GM21576 (cell line): ENCODE results near the gene LRIT3.

Source experiments
- ATAC-seq: cut with Tn5 transposase; IDR thresholded peaks from one replicate; pipeline ENCODE4 v1.9.1; 2021; ENCODE audit warnings: mild to moderate bottlenecking, moderate library complexity; ENCODE audit not compliant: unreplicated experiment

The LRIT3 gene

DNA sequence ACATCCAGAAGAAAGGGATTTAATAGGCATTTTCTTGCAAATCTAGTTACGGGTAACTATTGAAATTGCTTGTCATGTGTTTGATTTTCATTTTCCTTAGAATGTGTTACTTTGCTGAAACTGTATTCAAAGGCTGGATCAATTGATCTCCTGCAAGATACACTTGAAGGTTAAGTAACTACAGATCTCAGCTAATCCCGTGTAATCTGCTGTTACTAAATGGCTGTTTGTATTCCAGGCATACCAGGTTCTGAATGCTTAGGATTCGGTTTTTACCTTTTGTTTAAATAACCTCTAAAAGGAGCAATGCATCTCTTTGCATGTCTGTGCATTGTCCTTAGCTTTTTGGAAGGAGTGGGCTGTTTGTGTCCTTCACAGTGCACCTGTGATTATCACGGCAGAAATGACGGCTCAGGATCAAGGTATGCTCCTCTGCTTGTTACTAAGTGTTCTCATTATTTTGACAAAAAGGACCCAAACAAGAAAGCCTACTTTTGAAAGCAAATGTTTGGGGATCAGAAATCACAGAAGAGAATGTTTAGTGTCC is at the start of gene LRIT3:
LRIT3 (plus strand) TSS at position 212 of the 547 bp plus-strand sequence; CDS start at position 307, 95 bp downstream.
- no peak for ATAC-seq

- ATAC-seq = no peak
These were observed 49.0 kb upstream of the LRIT3 start for GRCh38 chr4:109798866-109799265.

- no peak for ATAC-seq
These were observed 46.7 kb upstream of the LRIT3 start for GRCh38 chr4:109801099-109801789.

DNA sequence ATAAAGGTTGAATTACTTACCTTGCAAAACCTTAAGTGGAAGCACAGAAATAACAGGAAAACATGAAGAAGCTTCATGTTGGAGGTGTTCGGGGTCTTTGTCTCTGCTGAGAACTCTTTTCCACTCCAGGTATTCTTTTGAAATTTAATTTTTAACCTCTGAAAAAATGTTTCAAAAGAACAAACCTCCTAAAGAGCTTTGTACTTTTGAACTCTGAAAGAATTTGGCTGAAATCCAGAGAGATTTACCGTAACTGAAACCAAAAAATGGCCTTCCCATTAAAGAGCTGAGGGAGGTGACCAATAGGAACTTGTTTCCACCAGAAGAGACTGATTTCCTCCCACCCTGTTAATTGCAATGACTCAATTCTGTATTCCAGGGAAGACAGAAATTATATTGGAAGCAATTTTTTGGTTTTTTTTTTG is 46.0 kb upstream of the LRIT3 start, which contains the start of gene CFI:
CFI (minus strand) TSS at position 105 of the 425 bp plus-strand sequence; CDS start at position 77, 28 bp downstream.
- no peak for ATAC-seq

DNA sequence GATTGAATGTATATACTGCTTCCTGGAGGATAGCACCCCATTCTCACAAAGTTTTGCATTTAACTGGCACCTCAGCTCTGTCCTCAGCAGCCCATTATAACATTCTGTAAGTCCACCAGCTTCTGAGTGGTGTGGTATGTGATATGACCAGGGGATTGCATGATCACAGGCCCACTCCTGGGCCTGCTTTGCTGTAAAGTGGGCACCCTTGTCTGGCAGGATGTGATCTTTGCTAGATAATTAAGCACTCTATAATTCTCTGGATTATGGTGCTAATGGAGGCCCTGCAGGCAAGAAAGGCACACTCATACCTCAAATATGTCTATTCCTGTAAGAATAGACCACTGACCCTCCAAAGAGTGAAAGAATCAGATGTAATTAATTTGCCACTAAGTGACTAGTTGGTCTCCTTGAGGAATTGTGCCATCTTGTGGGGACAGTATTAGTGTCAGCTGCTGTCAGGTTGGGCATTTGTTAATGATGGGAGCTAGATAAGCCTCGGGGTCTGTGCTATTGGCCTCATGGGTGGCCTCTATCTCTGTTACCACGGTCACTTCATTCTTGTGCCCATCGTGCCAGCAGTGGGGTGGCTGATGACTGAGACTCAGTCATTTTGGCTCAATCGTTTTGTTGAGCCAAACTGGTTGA is 43.9 kb upstream of the LRIT3 start:
- no peak for ATAC-seq

GRCh38 chr4:109809655-109810054 is 38.3 kb upstream of the LRIT3 start:
- ATAC-seq = no peak

GRCh38 chr4:109810552-109811387 is 37.1 kb upstream of the LRIT3 start:
- no peak for ATAC-seq

DNA sequence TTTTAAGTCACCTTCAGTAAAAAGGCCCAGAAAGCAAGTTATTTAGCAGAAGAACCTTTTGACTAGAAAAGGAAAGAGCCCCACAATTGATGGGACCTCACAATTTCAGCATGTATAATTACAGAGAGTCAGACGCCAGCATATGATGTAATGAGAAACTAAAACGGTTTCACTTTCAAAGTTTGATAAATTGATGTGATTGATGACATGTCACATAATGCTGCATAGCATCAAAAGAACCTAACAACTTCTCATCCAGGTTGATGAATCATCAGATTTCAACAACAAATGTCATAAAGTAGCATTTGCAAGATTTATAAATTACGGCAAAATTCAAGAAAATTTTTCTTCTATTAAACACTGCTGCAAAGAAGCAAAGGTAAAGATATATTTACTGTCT is 36.2 kb upstream of the LRIT3 start:
- no peak for ATAC-seq

GRCh38 chr4:109815151-109816081 is 32.5 kb upstream of the LRIT3 start, which contains the start of gene GAR1:
Gene GAR1, plus strand, starts transcription at chr4:109815762. Its CDS starts 403 bp downstream, at chr4:109816165.
- ATAC-seq = peak; percentile 99

GRCh38 chr4:109816082-109816442 is 31.8 kb upstream of the LRIT3 start:
- ATAC-seq = no peak

- no peak for ATAC-seq
These were observed 31.0 kb upstream of the LRIT3 start for GRCh38 chr4:109816894-109817293.

- no peak for ATAC-seq
These were observed 29.6 kb upstream of the LRIT3 start for GRCh38 chr4:109818268-109818667.

DNA sequence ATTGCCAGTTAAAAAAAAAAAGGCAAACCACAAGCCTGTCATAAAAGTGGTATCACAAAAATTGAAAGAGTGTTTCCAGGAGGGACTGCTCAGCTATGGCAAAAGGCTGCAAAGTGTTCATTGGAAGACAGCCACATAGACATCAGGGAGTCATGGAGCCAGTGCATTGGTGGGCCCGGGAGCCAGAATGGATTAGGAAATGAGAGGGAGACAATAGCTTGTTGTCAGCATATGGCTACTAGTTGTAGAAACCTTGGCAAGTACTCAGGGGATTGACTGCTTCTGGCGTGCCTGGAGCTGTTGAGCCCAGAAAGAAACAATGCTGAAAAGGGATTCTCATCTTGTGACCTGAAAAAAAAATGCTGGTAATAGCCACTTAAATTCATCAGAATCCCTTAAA is 27.3 kb upstream of the LRIT3 start:
- ATAC-seq = no peak

DNA sequence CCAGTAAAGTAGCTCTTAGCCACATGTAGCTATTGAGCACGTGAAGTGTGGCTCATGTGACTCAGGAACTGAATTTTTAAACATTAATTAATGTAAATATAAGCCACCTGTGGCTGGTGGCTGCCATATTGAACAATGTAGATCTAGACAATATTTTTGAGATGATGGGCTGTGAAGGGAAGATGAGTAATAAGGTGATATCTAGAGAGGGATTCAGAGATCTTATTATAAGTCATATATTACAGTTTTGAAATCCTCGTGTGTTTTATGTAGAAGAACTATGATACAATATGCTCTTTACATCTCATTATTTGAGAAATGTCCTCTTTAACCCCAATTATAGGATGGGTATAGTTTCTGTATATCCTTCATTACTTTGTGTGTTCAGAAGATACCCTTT is 26.7 kb upstream of the LRIT3 start:
- ATAC-seq = no peak

DNA sequence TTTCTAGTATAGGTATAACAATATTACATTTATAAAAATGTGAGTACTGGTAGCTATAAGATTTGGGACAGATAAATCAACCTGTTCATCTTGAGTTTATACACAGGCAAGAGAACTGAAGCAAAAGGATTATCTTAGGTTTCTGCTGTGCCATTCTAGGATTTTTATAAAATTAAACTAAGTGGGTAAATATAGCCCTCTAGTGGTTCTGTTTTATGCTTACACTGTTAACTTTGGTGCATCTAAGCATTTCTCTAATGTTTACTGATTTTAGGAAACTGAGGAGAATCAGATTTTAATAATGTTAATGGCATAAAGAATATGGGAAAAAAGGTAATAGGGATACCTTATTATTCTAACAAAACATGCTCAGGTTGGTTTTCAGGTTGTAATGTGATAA is 21.2 kb upstream of the LRIT3 start:
- ATAC-seq = no peak

DNA sequence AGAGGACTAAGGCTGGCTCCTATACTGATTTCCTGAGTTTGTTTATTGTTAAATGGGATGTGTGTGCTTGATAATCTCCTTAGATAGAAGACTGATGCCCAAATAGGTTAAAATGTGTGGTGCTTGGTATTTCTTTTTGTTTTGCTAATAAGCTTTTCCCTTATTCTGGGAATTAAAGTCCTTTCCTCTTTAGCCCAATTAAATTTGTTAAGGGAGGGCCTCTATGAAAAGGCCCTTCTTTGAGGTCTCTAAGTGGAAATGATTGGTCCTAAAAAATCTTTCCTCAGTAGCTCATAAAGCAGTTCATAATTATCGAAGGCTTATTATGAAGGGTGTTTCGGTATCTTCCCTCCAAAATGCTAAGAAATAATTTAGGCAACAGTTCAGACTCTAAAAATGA is 20.2 kb upstream of the LRIT3 start, which contains the start of gene RRH:
RRH (plus strand) TSS at position 301 of the 400 bp plus-strand sequence; CDS start at position 357, 56 bp downstream.
- ATAC-seq = no peak

DNA sequence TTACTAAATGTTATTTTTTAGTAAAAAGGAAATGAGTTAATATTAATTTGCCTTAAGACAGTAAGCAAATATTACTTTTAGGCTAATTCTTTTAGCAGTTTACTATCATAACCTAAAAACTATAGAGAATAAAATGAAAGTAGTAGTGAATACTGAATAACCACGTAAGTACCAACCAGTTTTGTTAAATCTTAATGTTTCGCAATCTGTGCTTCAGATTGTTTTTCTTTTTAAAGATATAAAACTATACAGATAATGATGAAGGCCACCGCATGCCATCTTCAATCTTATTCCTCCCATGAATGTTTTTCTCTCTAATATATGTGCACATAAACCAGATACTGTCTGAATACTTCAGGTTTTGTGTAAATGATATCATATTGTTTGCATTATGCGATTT is 14.2 kb upstream of the LRIT3 start:
- ATAC-seq = no peak

GRCh38 chr4:109836985-109837384 is 10.9 kb upstream of the LRIT3 start:
- ATAC-seq = no peak

- ATAC-seq = no peak
These were observed 1.4 kb upstream of the LRIT3 start for GRCh38 chr4:109846395-109847098.
